HG03457 (cell line): ENCODE results near the gene BPIFB3.
"Not testable (repeated sequence)": the region's sequence is repeated elsewhere in the genome, so short reads cannot be mapped to it uniquely, and the experiment has no call there.

Experiments
- ATAC-seq: cut with Tn5 transposase; IDR thresholded peaks from one replicate; pipeline ENCODE4 v1.9.1; 2021; ENCODE audit warnings: moderate number of reproducible peaks; ENCODE audit not compliant: unreplicated experiment

BPIFB3 gene

GRCh38 chr20:33112547-33113386, 59.1 kb downstream of the BPIFB3 start:
- no peak for ATAC-seq

- no peak for ATAC-seq
These were observed 59.7 kb downstream of the BPIFB3 start for GRCh38 chr20:33113387-33113908.

- not testable (repeated sequence) for ATAC-seq
These were observed 61.8 kb downstream of the BPIFB3 start for GRCh38 chr20:33115501-33115900.

- no peak for ATAC-seq
These were observed 66.3 kb downstream of the BPIFB3 start for GRCh38 chr20:33119725-33120720.

- no peak for ATAC-seq
These were observed 67.2 kb downstream of the BPIFB3 start for GRCh38 chr20:33120934-33121333.

GRCh38 chr20:33122297-33122696, 68.6 kb downstream of the BPIFB3 start:
- not testable (repeated sequence) for ATAC-seq
